Glutamatergic neuron (in vitro differentiated cells): ENCODE data around the gene GABRR2. TPM values are rescaled to one million over a fixed set of nuclear protein-coding genes. Genes with fewer than 3 reads are reported as not detected.
A peak's percentile ranks its signal among the peaks of the same experiment; 100 is the strongest.
"Not testable (repeated sequence)": the region's sequence is repeated elsewhere in the genome, so short reads cannot be mapped to it uniquely, and the experiment has no call there.

Experiments used
- DNase-seq: peaks from one replicate; pipeline ENCODE4 v3.0.0; 2022
- H3K27ac Mint-ChIP-seq: one replicate; pipeline ENCODE4 v1.8.0; 2020; ENCODE audit warnings: mild to moderate bottlenecking, mixed read lengths, inconsistent platforms; ENCODE audit not compliant: unreplicated experiment
- H3K27me3 Mint-ChIP-seq: one replicate; pipeline ENCODE4 v1.8.0; 2020; ENCODE audit warnings: mild to moderate bottlenecking, moderate library complexity, mixed read lengths, inconsistent platforms; ENCODE audit not compliant: unreplicated experiment
- H3K36me3 Mint-ChIP-seq: one replicate; pipeline ENCODE4 v1.8.0; 2020; ENCODE audit warnings: mild to moderate bottlenecking, mixed read lengths, inconsistent platforms; ENCODE audit not compliant: unreplicated experiment
- H3K4me1 Mint-ChIP-seq: one replicate; pipeline ENCODE4 v1.8.0; 2020; ENCODE audit warnings: mild to moderate bottlenecking, low read depth, mixed read lengths, inconsistent platforms; ENCODE audit not compliant: unreplicated experiment
- H3K4me3 Mint-ChIP-seq: one replicate; pipeline ENCODE4 v1.8.0; 2020; ENCODE audit warnings: mild to moderate bottlenecking, mixed read lengths, inconsistent platforms; ENCODE audit not compliant: unreplicated experiment
- H3K9me3 Mint-ChIP-seq: one replicate; pipeline ENCODE4 v1.8.0; 2020; ENCODE audit warnings: mild to moderate bottlenecking, moderate library complexity, mixed read lengths, inconsistent platforms; ENCODE audit not compliant: unreplicated experiment
- total RNA-seq: library from RNA; stranded (reverse); fragmentation: NEBNext Ultra II Directional; extraction: Animal tissue kit (Norgen Biotek cat#: 25700); gene quantifications from one replicate; pipeline ENCODE4 v1.2.1, GENCODE V29; 2021; ENCODE audit not compliant: unreplicated experiment
- TF ChIP-seq, protein P1 (sequence below): fragments of 200-600 bp; sonication (generic); IDR thresholded peaks from one replicate; pipeline ENCODE4 v1.5.0; 2021; ENCODE audit not compliant: partially characterized antibody, unreplicated experiment

The GABRR2 gene
- total RNA-seq, 1 donor from 2014 or later, result 0.49 TPM

- Mint-ChIP-seq H3K4me3 (no peak overlapping the region), H3K36me3 (no peaks in the 10 kb centered on the region), H3K27ac (no peak overlapping the region), H3K4me1 (peaks cover 1% of the 10 kb centered on the region), H3K9me3 (no peaks in the 10 kb centered on the region), H3K27me3 (no peaks in the 10 kb centered on the region)
- TF ChIP-seq, protein P1, sequence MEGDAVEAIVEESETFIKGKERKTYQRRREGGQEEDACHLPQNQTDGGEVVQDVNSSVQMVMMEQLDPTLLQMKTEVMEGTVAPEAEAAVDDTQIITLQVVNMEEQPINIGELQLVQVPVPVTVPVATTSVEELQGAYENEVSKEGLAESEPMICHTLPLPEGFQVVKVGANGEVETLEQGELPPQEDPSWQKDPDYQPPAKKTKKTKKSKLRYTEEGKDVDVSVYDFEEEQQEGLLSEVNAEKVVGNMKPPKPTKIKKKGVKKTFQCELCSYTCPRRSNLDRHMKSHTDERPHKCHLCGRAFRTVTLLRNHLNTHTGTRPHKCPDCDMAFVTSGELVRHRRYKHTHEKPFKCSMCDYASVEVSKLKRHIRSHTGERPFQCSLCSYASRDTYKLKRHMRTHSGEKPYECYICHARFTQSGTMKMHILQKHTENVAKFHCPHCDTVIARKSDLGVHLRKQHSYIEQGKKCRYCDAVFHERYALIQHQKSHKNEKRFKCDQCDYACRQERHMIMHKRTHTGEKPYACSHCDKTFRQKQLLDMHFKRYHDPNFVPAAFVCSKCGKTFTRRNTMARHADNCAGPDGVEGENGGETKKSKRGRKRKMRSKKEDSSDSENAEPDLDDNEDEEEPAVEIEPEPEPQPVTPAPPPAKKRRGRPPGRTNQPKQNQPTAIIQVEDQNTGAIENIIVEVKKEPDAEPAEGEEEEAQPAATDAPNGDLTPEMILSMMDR, result no peak
- no peak for DNase-seq
Observed at GRCh38 chr6:89242574-89243330, 72.3 kb downstream of the GABRR2 start.

DNA sequence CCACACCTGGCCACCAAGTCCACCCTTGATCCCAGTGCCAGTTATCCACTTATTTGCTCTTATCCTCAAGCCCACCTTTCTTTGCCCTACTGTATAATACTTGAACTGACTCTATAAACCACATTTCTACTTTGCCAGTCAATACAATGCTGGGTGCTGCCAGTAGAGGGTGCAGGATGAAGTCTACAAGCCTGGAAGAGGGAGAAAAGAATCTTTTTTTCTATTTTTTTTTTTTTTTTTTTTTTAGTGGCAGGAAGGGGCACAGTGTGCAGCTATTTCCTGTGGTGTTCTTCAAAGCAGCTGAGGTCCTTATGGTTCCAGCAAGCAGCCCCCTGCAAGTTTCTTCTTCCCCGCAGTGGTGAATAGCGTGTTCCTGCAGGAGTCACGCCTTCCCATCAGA, 75.8 kb downstream of the GABRR2 start:
- Mint-ChIP-seq H3K9me3 (no peaks in the 10 kb centered on the region), H3K36me3 (no peaks in the 10 kb centered on the region), H3K27me3 (peaks cover 3% of the 10 kb centered on the region), H3K4me1 (peaks cover 1% of the 10 kb centered on the region), H3K4me3 (no peak overlapping the region), H3K27ac (no peak overlapping the region)
- TF ChIP-seq, protein P1, result peak; percentile 31
- no peak for DNase-seq

DNA sequence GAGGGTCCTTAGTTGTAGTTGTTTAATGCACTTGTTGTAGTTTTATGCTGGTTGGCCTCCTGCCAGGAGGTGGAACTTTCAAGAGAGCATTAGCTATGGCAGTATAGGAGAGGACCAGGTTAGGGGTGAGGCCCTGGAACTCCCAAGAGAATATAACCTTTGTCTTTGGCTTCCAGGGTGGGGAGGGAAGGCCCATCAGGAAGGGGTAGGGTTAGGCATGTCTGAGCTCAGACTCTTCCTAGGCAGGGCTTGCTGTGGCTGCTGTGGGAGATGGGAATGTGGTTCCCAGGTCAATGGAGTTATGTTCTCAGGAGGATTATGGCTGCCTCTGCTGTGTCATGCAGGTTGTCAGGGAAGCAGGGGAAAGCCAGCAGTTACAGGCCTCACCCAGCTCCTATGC, 77.9 kb downstream of the GABRR2 start:
- no peak overlapping the region for H3K4me3 Mint-ChIP-seq
- H3K4me1 Mint-ChIP-seq, result no peaks in the 10 kb centered on the region
- H3K9me3 Mint-ChIP-seq, result no peaks in the 10 kb centered on the region
- H3K27me3 Mint-ChIP-seq, result peaks cover 3% of the 10 kb centered on the region
- TF ChIP-seq, protein P1, result no peak
- no peak overlapping the region for H3K27ac Mint-ChIP-seq
- H3K36me3 Mint-ChIP-seq, result peaks cover 8% of the 10 kb centered on the region
- DNase-seq, result no peak

DNA sequence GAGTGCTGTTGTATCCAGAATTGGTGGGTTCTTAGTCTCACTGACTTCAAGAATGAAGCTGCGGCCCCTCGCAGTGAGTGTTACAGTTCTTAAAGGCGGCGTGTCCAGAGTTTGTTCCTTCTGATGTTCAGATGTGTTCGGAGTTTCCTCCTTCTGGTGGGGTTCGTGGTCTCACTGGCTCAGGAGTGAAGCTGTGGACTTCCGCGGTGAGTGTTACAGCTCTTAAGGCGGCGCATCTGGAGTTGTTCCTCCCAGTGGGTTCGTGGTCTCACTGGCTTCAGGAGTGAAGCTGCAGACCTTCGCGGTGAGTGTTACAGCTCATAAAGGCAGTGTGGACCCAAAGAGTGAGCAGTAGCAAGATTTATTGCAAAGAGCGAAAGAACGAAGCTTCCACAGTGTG, 81.5 kb downstream of the GABRR2 start:
- H3K36me3 Mint-ChIP-seq, result peaks cover 13% of the 10 kb centered on the region
- H3K4me3 Mint-ChIP-seq, H3K27ac Mint-ChIP-seq, H3K4me1 Mint-ChIP-seq, H3K9me3 Mint-ChIP-seq, DNase-seq, H3K27me3 Mint-ChIP-seq: not testable (repeated sequence)

GRCh38 chr6:89222712-89223039, 92.4 kb downstream of the GABRR2 start:
- DNase-seq, result no peak
- Mint-ChIP-seq H3K4me3 (no peak overlapping the region), H3K36me3 (no peaks in the 10 kb centered on the region), H3K27ac (no peak overlapping the region), H3K4me1 (no peaks in the 10 kb centered on the region), H3K27me3 (no peaks in the 10 kb centered on the region), H3K9me3 (peaks cover 4% of the 10 kb centered on the region)
- TF ChIP-seq, protein P1, result no peak
